GF-D8 (cell line): ENCODE data around the gene ACSL5.
A peak's percentile ranks its signal among the peaks of the same experiment; 100 is the strongest.

Experiments used
- DNase-seq: peaks from one replicate; lab custom pipeline; 2025; lab: John Stamatoyannopoulos, UW

The ACSL5 gene

GRCh38 chr10:112373912-112374338, at the start of gene ACSL5:
ACSL5 (plus strand) TSS chr10:112374116; CDS start chr10:112394947, 20,831 bp downstream.
- no peak for DNase-seq

- DNase-seq: no peak
Measured at GRCh38 chr10:112327678-112328077, 46.2 kb upstream of the ACSL5 start.

GRCh38 chr10:112330162-112330561, 43.8 kb upstream of the ACSL5 start:
- DNase-seq: no peak

GRCh38 chr10:112330607-112331160, 43.2 kb upstream of the ACSL5 start:
- no peak for DNase-seq

GRCh38 chr10:112332022-112332421, 41.9 kb upstream of the ACSL5 start:
- DNase-seq: no peak

- DNase-seq: no peak
Measured at GRCh38 chr10:112332509-112333228, 41.2 kb upstream of the ACSL5 start.

- no peak for DNase-seq
Measured at GRCh38 chr10:112333452-112333851, 40.5 kb upstream of the ACSL5 start.

GRCh38 chr10:112335111-112335867, 38.6 kb upstream of the ACSL5 start:
- DNase-seq: peak; percentile 76

GRCh38 chr10:112335868-112336265, 38.0 kb upstream of the ACSL5 start:
- no peak for DNase-seq

GRCh38 chr10:112336556-112337201, 37.2 kb upstream of the ACSL5 start:
- no peak for DNase-seq

- DNase-seq: no peak
Measured at GRCh38 chr10:112338957-112339356, 35.0 kb upstream of the ACSL5 start.

GRCh38 chr10:112340601-112341000, 33.3 kb upstream of the ACSL5 start:
- DNase-seq: no peak

GRCh38 chr10:112343056-112343806, 30.7 kb upstream of the ACSL5 start:
- no peak for DNase-seq

GRCh38 chr10:112344261-112344660, 29.7 kb upstream of the ACSL5 start:
- no peak for DNase-seq

GRCh38 chr10:112345202-112345601, 28.7 kb upstream of the ACSL5 start:
- no peak for DNase-seq

GRCh38 chr10:112345743-112346142, 28.2 kb upstream of the ACSL5 start:
- DNase-seq: no peak

- DNase-seq: no peak
Measured at GRCh38 chr10:112346774-112347173, 27.1 kb upstream of the ACSL5 start.

- no peak for DNase-seq
Measured at GRCh38 chr10:112347709-112348671, 25.9 kb upstream of the ACSL5 start.

- DNase-seq: no peak
Measured at GRCh38 chr10:112348759-112349158, 25.2 kb upstream of the ACSL5 start.

- DNase-seq: no peak
Measured at GRCh38 chr10:112349521-112350085, 24.3 kb upstream of the ACSL5 start.
